A673 (cell line): Measurements from ENCODE around the gene MS4A10.

Experiments
- EZH2 ChIP-seq: fragments of 200-600 bp; sonication (generic); IDR thresholded peaks from 2 replicates; pipeline ENCODE4 v1.6.1; 2017; ENCODE audit warnings: borderline replicate concordance, low read depth, mild to moderate bottlenecking, mixed read lengths, antibody characterized with exemption, low read length; ENCODE audit not compliant: poor library complexity, severe bottlenecking
- TF ChIP-seq, protein P1 (sequence below): fragments of 300-800, 200-600 bp; sonication (generic); conservative IDR thresholded peaks from 2 replicates; pipeline ENCODE4 v1.5.1; 2017; ENCODE audit warnings: low read depth, mild to moderate bottlenecking, antibody characterized with exemption, low read length, moderate library complexity, mixed read lengths

- TF ChIP-seq, protein P1, sequence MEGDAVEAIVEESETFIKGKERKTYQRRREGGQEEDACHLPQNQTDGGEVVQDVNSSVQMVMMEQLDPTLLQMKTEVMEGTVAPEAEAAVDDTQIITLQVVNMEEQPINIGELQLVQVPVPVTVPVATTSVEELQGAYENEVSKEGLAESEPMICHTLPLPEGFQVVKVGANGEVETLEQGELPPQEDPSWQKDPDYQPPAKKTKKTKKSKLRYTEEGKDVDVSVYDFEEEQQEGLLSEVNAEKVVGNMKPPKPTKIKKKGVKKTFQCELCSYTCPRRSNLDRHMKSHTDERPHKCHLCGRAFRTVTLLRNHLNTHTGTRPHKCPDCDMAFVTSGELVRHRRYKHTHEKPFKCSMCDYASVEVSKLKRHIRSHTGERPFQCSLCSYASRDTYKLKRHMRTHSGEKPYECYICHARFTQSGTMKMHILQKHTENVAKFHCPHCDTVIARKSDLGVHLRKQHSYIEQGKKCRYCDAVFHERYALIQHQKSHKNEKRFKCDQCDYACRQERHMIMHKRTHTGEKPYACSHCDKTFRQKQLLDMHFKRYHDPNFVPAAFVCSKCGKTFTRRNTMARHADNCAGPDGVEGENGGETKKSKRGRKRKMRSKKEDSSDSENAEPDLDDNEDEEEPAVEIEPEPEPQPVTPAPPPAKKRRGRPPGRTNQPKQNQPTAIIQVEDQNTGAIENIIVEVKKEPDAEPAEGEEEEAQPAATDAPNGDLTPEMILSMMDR: no peak
- TF ChIP-seq EZH2: no peak
These were observed 5.1 kb upstream of the MS4A10 start for GRCh38 chr11:60780065-60780464.
